HEK293T (cell line): ENCODE measurements around the gene PPP6R3.

Experiments
- FOXK2 ChIP-seq: fragments of 450-650 bp; IDR thresholded peaks from 2 replicates; pipeline ENCODE4 v1.6.1; 2016; ENCODE audit warnings: mild to moderate bottlenecking
- ZNF384 ChIP-seq: fragments of 450-650 bp; IDR thresholded peaks from 2 replicates; pipeline ENCODE4 v1.6.1; 2016

DNA sequence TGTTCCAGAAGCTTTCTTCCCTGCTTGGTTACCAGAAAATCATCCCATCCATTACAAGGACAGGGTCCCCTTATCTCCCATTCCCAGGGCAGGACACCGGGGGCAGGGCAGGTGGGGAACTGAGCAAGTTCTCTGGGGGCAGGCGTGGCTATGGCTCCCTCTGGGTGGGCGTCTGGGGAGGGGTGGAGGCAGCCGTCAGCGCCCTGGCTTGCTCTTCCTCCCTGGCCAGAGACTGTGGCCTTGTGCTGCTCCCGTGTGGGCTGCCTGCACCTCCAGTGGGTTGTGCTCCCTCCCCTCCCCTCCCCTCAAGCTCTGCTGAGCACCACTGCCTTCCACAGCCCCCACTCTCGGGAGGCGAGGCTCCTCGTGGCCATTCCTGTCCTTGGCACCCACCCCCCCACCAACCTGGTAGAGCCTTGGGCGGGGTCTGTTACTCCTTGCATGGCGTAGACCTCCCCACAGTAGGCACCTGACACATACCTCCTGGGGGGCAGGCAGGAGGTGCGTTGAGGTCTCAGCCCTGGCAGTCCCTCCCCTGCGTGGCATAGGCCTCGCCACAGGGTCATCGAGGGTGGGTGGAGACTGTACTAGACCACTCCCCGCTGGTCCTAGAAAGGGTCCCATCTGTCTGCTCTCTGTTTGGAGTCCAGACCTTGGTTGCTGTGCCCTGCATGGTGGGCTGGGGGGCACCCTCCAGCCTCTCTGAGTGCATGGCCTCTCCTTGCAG, 24.2 kb upstream of the PPP6R3 start:
- TF ChIP-seq ZNF384: no peak
- TF ChIP-seq FOXK2: no peak
